Measurements from ENCODE around the gene MRGPRE.

Gene MRGPRE

DNA sequence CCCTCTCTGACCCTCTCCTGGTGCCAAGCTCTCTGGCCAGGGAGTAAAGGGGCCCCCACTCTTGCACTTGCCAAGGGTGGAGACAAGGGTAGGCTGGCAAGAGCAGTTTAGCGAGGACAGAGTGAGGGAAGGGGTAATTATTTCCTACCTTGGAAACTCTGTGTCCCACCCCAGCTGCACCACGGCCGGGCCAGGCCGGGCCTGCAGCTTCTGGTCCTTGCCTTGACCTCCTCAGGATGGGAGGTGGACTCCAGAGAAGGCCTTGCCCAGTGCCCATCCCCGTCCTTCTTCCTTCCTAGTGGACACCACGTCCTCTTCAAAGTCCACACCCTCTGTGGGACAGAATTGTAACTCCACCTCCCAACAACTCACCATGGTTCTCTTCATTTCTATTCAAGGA is 48.7 kb downstream of the MRGPRE start:
- Histone ChIP-seq H4K20me1 (ENCODE audit: insufficient read depth, low read length) (no peaks in the 10 kb centered on the region), H3K9ac (ENCODE audit: low read depth, low read length) (no peak overlapping the region), H3K9me3 (ENCODE audit: insufficient read depth, low read length, severe bottlenecking) (no peaks in the 10 kb centered on the region), H2AFZ (ENCODE audit: low read depth, low read length) (no peak overlapping the region), H3K27ac (ENCODE audit: low read length) (no peak overlapping the region), H3K36me3 (ENCODE audit: insufficient read depth, low read length) (no peaks in the 10 kb centered on the region), H3K79me2 (ENCODE audit: insufficient read depth, low read length) (no peaks in the 10 kb centered on the region), H3K4me1 (ENCODE audit: insufficient read depth, low read length) (no peaks in the 10 kb centered on the region), H3K4me3 (ENCODE audit: low read depth in 1 of 2, low read length in 2 of 2) (no peak overlapping the region), H3K4me2 (ENCODE audit: insufficient read depth, low read length) (no peak overlapping the region), H3K27me3 (ENCODE audit: insufficient read depth, low read length, poor library complexity) (no peaks in the 10 kb centered on the region)
- TF ChIP-seq CTCF (IDR thresholded peaks at IDR 0.05; ENCODE audit: borderline replicate concordance, extremely low read depth, low read length, poor library complexity, severe bottlenecking): no peak
- no peak for TF ChIP-seq EZH2 (IDR thresholded peaks at IDR 0.05; ENCODE audit: borderline replicate concordance, low read depth, low read length, severe bottlenecking)
- no peak for DNase-seq
- ATAC-seq (ENCODE audit: insufficient read depth, low read depth): no peak

DNA sequence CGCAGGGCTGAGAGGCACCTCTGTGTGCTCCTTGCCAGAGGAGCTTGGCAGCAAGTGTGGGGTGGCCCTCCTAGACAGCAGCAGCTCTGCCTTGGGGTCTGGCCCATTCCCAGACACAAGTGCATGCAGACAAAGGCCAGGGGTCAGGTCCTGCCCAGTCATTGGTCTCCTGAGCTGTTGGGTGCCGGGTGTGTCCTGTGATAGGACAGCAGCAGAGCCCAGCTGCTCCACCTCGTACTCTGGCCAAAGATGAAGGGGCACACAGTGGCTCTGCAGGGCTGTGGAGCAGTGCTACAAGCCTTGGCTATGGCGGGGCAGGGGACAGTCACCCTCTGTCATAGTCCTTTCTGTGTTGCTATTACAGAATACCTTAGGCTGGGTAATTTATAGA is 49.8 kb downstream of the MRGPRE start:
- H4K20me1 ChIP-seq (ENCODE audit: insufficient read depth, low read length): no peaks in the 10 kb centered on the region
- H3K36me3 ChIP-seq (ENCODE audit: insufficient read depth, low read length): no peaks in the 10 kb centered on the region
- H3K4me2 ChIP-seq (ENCODE audit: insufficient read depth, low read length): no peak overlapping the region
- no peak overlapping the region for H3K27ac ChIP-seq (ENCODE audit: low read length)
- no peak overlapping the region for H3K9ac ChIP-seq (ENCODE audit: low read depth, low read length)
- no peaks in the 10 kb centered on the region for H3K9me3 ChIP-seq (ENCODE audit: insufficient read depth, low read length, severe bottlenecking)
- DNase-seq (no peak), ATAC-seq (ENCODE audit: insufficient read depth, low read depth) (no peak; the same call in 2 of the 3 replicates)
- H2AFZ ChIP-seq (ENCODE audit: low read depth, low read length): no peak overlapping the region
- H3K79me2 ChIP-seq (ENCODE audit: insufficient read depth, low read length): no peaks in the 10 kb centered on the region
- no peaks in the 10 kb centered on the region for H3K27me3 ChIP-seq (ENCODE audit: insufficient read depth, low read length, poor library complexity)
- TF ChIP-seq EZH2 (IDR thresholded peaks at IDR 0.05; ENCODE audit: borderline replicate concordance, low read depth, low read length, severe bottlenecking) (no peak), CTCF (IDR thresholded peaks at IDR 0.05; ENCODE audit: borderline replicate concordance, extremely low read depth, low read length, poor library complexity, severe bottlenecking) (no peak)
- no peaks in the 10 kb centered on the region for H3K4me1 ChIP-seq (ENCODE audit: insufficient read depth, low read length)
- H3K4me3 ChIP-seq (ENCODE audit: low read depth in 1 of 2, low read length in 2 of 2): no peak overlapping the region

- TF ChIP-seq CTCF (IDR thresholded peaks at IDR 0.05; ENCODE audit: borderline replicate concordance, extremely low read depth, low read length, poor library complexity, severe bottlenecking) (no peak), EZH2 (IDR thresholded peaks at IDR 0.05; ENCODE audit: borderline replicate concordance, low read depth, low read length, severe bottlenecking) (no peak)
- Histone ChIP-seq H3K36me3 (ENCODE audit: insufficient read depth, low read length) (no peaks in the 10 kb centered on the region), H3K79me2 (ENCODE audit: insufficient read depth, low read length) (no peaks in the 10 kb centered on the region), H4K20me1 (ENCODE audit: insufficient read depth, low read length) (no peaks in the 10 kb centered on the region), H3K4me2 (ENCODE audit: insufficient read depth, low read length) (no peak overlapping the region), H3K9me3 (ENCODE audit: insufficient read depth, low read length, severe bottlenecking) (peaks cover under 1% of the 10 kb centered on the region), H3K4me3 (ENCODE audit: low read depth in 1 of 2, low read length in 2 of 2) (no peak overlapping the region), H3K4me1 (ENCODE audit: insufficient read depth, low read length) (no peaks in the 10 kb centered on the region), H3K27ac (ENCODE audit: low read length) (no peak overlapping the region), H3K27me3 (ENCODE audit: insufficient read depth, low read length, poor library complexity) (no peaks in the 10 kb centered on the region), H2AFZ (ENCODE audit: low read depth, low read length) (no peak overlapping the region), H3K9ac (ENCODE audit: low read depth, low read length) (no peak overlapping the region)
- DNase-seq (no peak), ATAC-seq (ENCODE audit: insufficient read depth, low read depth) (no peak)
Measured at GRCh38 chr11:3181725-3182461, 50.3 kb downstream of the MRGPRE start.
